Stimulated activated naive B cell treated with anti-CD40 and anti-IgM and Interleukin-4, amounts not matched to agents 10 μg/mL and 1 μg/mL and 100 μg/mL, for 72 hours (primary cell): ENCODE measurements around the gene XPNPEP1.

Source experiments
- ATAC-seq, 2 donors: fragments of 150-1000 bp; cut with Tn5 transposase; replicated peaks; 2 replicates each; pipeline ENCODE4 v1.10.0; 2021; ENCODE audit warnings: moderate library complexity in 1 of 2
- DNase-seq: peaks from one replicate; pipeline ENCODE4 v3.0.0; 2021
- H3K27ac Mint-ChIP-seq: one replicate; pipeline ENCODE4 v1.8.0; 2022; ENCODE audit warnings: mild to moderate bottlenecking, mixed read lengths
- H3K27me3 Mint-ChIP-seq, 2 donors: one replicate each; pipeline ENCODE4 v1.8.0; 2022; ENCODE audit warnings: mixed read lengths in 2 of 2
- H3K36me3 Mint-ChIP-seq, 2 donors: one replicate each; pipeline ENCODE4 v1.8.0; 2022; ENCODE audit warnings: mixed read lengths in 2 of 2, mild to moderate bottlenecking in 1 of 2
- H3K4me1 Mint-ChIP-seq, 2 donors: one replicate each; pipeline ENCODE4 v1.8.0; 2022; ENCODE audit warnings: mixed read lengths in 2 of 2, mild to moderate bottlenecking in 1 of 2
- H3K4me3 Mint-ChIP-seq, 2 donors: one replicate each; pipeline ENCODE4 v1.8.0; 2022; ENCODE audit warnings: mild to moderate bottlenecking in 2 of 2, mixed read lengths in 2 of 2, moderate library complexity in 1 of 2
- H3K9me3 Mint-ChIP-seq, 2 donors: one replicate each; pipeline ENCODE4 v1.8.0; 2022; ENCODE audit warnings: mixed read lengths in 2 of 2, mild to moderate bottlenecking in 1 of 2

The XPNPEP1 gene

DNA sequence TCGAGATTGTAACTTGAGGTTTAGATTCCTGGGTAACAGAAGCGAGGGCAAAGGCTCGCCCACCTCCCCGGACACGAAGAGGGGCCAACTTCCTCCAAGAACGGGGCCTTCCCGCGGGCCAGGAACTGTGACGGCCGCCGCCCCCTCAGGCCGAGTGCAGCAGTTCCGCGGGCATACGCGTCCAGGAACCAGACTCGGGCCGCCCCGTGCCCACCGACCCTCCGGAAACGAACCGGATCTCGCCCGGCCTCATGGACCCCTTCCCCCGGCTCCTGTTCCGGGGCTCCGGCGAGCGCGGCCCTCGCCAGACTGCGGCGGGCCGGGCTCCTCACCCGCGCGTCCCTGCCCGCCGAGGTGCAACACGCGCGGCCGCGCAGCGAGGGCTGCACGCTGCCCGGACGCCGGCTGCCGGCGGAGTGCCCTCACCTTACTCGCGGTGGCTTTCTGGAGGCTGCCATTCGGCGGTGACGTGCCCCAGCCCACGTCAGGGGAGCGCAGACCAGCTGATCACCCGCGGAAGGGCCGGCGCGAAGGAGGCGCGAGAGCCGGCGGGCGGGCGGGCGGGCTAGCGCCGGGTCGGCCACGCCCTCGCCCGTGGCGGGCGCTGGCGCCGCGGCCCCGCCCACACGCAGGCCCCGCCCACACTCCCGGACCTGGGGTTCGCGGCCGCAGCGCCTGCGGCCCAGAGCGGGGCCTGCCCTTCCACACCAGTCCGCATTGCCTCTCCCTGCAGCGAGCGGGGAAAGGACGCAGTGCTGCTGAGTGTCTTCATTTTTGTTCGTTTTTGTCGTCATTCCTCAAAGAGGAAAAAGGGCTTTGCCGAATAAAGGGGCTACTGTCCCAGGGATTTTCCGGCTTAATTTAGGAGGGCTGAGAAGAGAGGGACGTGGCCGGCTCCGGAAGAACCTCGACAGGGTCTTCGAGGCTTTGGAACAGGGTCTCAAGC lies at the start of gene XPNPEP1:
Gene XPNPEP1 (minus strand): TSS at position 536 of the 946 bp plus-strand sequence. CDS start 78 bp downstream, at position 458.
- peak; percentile 80 for DNase-seq
- Mint-ChIP-seq H3K4me1 (peaks cover 30 to 59% of the 10 kb centered on the region in 2 donors), H3K27me3 (no peaks in the 10 kb centered on the region), H3K27ac (peak within 1 kb of the TSS; percentile 95), H3K4me3 (peak within 1 kb of the TSS; percentile 89 to 93), H3K36me3 (peaks cover 10 to 22% of the 10 kb centered on the region in 2 donors), H3K9me3 (peaks cover 0 to 2% of the 10 kb centered on the region in 2 donors)
- peak; percentile 96 to 98 for ATAC-seq

DNA sequence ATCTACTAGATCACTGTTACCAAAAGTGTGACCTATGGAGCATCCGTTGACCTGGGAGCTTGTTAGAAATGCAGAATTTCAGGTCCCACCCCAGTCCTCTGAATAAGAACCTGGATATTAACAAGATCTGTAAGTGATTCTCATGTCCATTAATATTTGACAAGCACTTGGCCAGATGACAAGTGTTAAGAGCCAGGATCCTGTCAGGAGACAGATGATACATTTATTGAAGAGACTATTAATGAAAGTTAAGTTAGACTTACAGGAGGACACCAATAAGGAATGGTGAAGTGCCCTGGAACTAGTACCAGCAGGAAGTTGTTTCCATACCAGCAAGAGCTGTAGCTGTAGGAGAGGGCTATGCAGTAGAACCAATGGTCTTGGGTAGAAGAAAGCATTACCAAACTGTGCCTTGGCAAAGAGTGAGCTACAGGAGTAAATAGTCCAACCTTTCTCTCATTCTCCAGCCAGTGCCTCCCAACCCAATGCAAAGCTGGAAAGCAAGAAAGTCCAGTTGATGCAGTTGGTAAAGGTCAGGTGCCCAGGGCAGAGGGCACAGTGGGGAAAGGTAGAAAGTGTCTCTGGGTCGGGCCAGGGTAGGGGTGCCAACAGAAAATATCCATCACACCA lies 49.2 kb upstream of the XPNPEP1 start:
- Mint-ChIP-seq H3K4me1 (no peaks in the 10 kb centered on the region), H3K27me3 (peaks cover 0 to 4% of the 10 kb centered on the region in 2 donors), H3K27ac (no peak overlapping the region), H3K9me3 (no peaks in the 10 kb centered on the region), H3K4me3 (no peak overlapping the region), H3K36me3 (no peaks in the 10 kb centered on the region)
- DNase-seq (no peak), ATAC-seq (no peak)

DNA sequence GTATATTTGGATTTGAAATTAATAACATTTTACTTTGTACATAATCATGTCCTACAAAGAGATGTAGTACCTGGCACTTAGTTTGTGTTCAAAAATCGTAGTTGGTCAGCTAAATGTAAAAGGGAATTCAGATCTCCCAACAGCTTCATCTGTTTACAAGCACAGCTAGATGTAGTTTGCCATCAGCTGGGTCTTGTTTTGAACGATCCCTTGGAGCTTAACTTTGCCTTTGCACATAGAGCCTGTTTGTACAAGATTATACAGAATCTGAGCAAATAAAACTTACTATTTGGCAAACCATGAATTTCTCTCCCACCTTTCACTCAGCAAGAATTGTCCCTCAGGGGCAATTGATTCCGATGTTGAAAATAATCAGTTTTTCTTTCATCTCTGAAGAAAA lies 48.3 kb upstream of the XPNPEP1 start:
- Mint-ChIP-seq H3K27me3 (peaks cover 0 to 4% of the 10 kb centered on the region in 2 donors), H3K36me3 (no peaks in the 10 kb centered on the region), H3K9me3 (no peaks in the 10 kb centered on the region), H3K4me1 (no peaks in the 10 kb centered on the region), H3K27ac (no peak overlapping the region), H3K4me3 (no peak overlapping the region)
- DNase-seq, result no peak
- no peak for ATAC-seq

DNA sequence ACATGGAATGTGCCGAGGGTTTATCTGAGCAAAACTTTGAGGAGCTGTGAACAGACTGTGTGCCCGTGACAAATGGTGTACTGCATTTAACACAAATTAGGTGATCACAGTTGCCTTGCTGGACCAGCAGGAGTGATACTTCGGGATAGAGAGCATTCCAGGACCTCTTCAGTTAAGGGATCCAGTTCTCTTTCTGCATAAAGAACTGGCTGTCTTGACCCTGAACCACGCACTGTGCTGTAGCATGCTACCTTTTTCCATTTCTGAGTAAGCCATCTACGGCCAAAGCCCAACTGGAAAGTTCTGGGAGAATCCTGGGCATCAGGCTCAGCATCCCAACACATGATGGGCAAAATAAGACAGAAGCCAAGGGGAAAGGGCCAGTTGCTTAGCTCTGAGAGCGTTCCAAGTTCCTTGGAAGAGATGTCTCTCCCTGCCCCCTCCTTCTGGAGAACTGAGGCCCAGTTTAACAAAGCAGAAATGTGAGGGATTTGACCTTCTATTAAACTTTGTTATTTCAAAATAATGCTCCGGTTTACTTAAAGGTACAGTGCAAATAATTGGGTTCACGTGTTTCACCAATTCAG lies 46.5 kb upstream of the XPNPEP1 start:
- Mint-ChIP-seq H3K36me3 (no peaks in the 10 kb centered on the region), H3K4me1 (no peaks in the 10 kb centered on the region), H3K27me3 (peaks cover 0 to 4% of the 10 kb centered on the region in 2 donors), H3K27ac (no peak overlapping the region), H3K4me3 (no peak overlapping the region), H3K9me3 (no peaks in the 10 kb centered on the region)
- ATAC-seq (no peak), DNase-seq (no peak)

DNA sequence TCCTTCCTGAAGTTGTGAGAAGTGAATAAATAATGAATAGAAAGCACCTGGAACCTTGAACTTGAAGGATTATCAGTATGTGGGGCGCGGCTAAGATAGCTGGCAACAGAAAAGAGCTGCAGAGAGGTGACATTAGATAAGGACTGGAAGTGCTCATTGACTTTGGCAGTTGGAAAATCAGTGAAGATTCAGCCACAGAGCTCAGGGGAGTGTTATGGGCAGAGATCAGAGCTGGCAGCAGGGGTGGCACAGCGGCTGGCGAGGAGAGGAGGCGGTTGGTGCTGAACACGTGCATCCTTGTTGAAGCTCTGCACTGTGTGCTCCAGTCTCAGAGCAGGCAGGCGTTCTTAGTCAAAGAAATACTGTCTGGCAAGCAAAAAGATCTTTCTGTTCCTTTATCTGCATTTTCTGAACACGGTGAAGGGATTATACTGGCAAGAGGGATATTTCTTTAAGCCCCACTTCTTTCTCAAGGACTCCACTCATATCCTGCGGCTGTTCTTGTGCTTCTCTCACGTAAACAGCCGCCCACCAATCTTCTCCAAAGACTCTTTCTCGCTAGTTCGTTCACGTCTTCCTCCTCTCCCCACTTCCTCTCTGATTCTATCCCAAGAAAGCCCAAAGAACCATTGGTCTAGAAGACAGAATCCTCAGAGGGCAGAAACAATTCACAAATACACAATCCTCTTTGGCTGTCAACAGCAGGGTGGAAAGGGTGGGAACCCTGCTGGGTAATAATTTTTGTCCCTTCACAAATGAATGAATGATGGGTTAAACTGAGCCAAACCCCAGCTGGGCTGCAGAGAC lies 45.8 kb upstream of the XPNPEP1 start:
- peaks cover 0 to 4% of the 10 kb centered on the region in 2 donors for H3K27me3 Mint-ChIP-seq
- no peaks in the 10 kb centered on the region for H3K36me3 Mint-ChIP-seq
- no peak overlapping the region for H3K27ac Mint-ChIP-seq
- DNase-seq, result no peak
- H3K9me3 Mint-ChIP-seq, result no peaks in the 10 kb centered on the region
- no peak overlapping the region for H3K4me3 Mint-ChIP-seq
- ATAC-seq, result no peak
- no peaks in the 10 kb centered on the region for H3K4me1 Mint-ChIP-seq

DNA sequence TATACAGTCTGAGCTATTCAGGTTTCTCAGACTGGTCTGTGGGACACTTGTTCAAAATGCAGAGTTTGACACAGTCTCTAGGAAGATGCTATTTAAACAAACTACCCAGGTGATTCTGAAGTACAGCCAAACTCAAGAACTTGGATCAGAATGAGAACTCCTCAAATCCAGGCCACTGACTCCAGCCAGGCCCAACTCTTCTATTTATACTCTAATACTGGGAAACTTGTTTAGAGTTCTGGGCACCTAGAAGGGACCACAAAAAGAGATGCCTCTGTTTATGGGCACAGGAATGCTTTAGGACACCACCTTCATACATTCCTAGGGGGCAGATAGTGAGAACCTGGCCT lies 44.4 kb upstream of the XPNPEP1 start:
- DNase-seq, result no peak
- no peak for ATAC-seq
- H3K27ac Mint-ChIP-seq, result no peak overlapping the region
- no peaks in the 10 kb centered on the region for H3K36me3 Mint-ChIP-seq
- H3K4me3 Mint-ChIP-seq, result no peak overlapping the region
- no peaks in the 10 kb centered on the region for H3K4me1 Mint-ChIP-seq
- H3K9me3 Mint-ChIP-seq, result no peaks in the 10 kb centered on the region
- H3K27me3 Mint-ChIP-seq, result peaks cover 0 to 4% of the 10 kb centered on the region in 2 donors

DNA sequence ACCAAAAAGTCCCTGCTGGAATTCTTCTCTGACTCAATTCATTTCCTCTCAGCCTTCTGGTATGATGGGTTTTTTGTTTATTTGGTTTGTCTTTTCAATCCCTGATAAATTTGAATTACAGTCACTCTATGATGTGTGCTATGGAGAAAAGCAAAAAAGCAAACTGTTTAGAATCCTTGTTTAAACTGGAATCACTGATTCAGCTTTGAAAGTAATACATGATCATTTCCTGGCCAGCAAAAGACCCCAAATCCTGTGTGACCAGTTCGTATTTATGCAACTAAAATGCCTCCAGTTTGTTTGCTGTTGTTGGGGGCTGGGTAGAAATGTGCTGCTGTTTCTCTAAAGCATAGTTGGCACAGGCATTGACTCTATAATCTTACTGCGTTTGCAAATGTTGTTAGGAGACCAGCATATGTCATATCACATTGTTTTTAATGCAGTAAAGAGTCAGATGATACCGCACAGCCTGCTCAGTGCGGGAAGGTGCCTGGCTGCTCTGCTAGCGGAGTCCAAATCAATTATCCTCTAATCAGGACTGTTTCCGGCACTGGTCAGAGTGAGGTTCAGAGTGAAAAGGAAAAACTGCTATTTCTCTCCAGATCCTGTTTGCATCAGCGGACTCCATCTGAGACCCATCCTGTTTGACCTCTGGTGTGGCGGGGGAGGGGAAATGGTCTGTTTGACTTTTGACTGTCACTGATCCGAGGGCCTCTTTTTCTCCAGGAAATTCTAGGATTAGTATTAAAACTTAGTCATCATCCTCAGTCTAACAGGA lies 43.8 kb upstream of the XPNPEP1 start:
- ATAC-seq, result no peak
- no peak overlapping the region for H3K27ac Mint-ChIP-seq
- H3K27me3 Mint-ChIP-seq, result peaks cover 0 to 4% of the 10 kb centered on the region in 2 donors
- no peaks in the 10 kb centered on the region for H3K36me3 Mint-ChIP-seq
- no peak overlapping the region for H3K4me3 Mint-ChIP-seq
- H3K9me3 Mint-ChIP-seq, result no peaks in the 10 kb centered on the region
- DNase-seq, result no peak
- H3K4me1 Mint-ChIP-seq, result no peaks in the 10 kb centered on the region

DNA sequence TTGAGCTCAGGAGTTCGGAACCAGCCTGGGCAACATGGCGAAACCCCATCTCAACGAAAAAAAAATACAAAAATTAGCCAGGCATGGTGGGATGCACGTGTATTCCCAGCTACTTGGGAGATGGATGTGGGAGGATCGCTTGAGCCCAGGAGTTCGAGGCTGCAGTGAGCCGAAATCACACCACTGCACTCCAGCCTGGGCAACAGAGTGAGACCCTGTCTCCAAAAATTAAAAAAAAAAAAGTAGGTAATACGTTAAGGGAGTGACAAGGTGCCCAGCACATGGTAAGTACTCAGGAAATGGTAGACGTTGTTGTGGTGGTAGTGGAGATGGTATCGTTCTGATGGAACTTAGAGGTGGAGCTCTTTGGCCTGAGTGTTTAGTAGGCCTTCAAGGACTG lies 41.0 kb upstream of the XPNPEP1 start:
- H3K27ac Mint-ChIP-seq, result no peak overlapping the region
- ATAC-seq (no peak), DNase-seq (no peak)
- no peaks in the 10 kb centered on the region for H3K27me3 Mint-ChIP-seq
- peaks cover 0 to 2% of the 10 kb centered on the region in 2 donors for H3K4me1 Mint-ChIP-seq
- H3K36me3 Mint-ChIP-seq, result no peaks in the 10 kb centered on the region
- no peak overlapping the region for H3K4me3 Mint-ChIP-seq
- no peaks in the 10 kb centered on the region for H3K9me3 Mint-ChIP-seq

DNA sequence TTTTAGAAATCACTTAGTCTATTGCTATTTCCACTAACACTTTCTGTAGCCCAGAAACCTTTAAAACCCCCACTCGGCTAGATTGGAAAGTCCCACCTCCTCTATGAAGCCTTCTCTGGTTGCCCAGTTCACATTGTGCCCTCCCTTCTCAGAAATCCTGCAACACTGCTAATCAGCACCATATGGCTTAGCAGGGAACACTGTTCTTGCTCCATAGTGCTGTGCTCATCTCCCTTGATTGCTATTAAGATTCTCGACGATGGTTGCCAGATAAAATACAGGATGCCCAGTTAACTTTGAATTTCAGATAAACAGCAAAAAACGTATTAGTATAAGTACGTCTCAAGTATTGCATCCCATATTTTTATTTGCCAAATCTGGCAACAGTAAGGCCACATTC lies 40.1 kb upstream of the XPNPEP1 start:
- Mint-ChIP-seq H3K27ac (no peak overlapping the region), H3K4me1 (peaks cover 0 to 2% of the 10 kb centered on the region in 2 donors), H3K36me3 (no peaks in the 10 kb centered on the region), H3K4me3 (no peak overlapping the region), H3K27me3 (no peaks in the 10 kb centered on the region), H3K9me3 (no peaks in the 10 kb centered on the region)
- ATAC-seq (no peak), DNase-seq (no peak)

DNA sequence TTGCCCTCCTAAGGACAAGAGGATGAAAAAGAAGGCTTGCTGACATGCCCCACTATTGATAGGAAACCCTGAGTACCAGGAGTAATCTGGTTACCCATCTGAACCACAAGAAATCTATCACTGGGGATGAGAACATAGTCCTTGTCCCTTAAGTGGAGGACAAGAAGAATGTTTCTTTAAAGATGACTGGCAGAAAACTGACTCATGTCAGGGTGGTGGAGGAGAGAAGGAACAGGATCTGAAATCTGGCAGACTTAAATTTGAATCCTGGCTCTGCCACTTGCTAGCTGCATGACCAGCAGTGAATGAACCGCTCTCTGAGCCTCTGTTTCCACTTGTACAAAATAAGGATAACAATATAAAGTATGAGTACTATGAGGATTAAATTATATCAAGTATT lies 38.9 kb upstream of the XPNPEP1 start:
- H3K4me1 Mint-ChIP-seq, result peaks cover 1 to 7% of the 10 kb centered on the region in 2 donors
- no peaks in the 10 kb centered on the region for H3K36me3 Mint-ChIP-seq
- no peaks in the 10 kb centered on the region for H3K9me3 Mint-ChIP-seq
- no peak overlapping the region for H3K4me3 Mint-ChIP-seq
- DNase-seq (no peak), ATAC-seq (no peak)
- no peak overlapping the region for H3K27ac Mint-ChIP-seq
- no peaks in the 10 kb centered on the region for H3K27me3 Mint-ChIP-seq

DNA sequence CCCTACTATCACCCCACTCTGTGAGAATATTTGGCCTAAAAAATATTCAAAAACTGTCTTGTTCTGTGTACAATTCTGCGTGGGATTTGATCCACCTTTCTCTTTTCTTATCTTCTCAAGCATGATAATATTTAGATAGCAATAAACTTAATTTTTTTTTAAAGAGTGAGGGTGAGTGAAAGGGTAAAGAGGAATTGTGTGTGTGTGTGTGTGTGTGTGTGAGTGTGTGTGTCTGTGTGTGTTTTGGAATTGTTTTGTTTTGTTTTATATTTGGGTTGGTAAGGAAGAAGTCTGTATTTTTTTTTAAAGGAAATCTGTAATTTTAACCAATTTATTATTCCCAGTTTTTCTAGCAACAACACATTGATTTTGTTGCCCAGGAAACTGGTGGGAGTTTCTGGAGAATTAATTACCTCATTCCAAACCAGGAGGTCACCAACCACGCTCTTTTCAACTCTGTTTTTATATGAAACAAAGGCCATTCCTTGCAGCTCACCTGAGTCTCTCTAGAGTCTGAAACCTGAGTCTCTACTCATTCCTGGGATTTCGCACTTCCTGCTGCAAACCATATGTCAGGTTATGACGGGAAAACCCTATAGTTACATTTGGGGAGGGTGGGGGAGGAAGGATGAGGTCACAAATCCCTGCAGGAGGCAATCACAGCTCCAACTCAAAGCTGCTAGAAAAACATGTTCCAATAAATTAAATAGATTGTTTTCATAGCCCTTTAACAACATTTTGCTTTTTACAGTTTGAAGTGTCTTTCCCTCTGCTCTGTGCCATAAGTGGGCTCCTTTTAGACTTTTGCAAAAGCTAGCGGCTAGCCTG lies 38.1 kb upstream of the XPNPEP1 start:
- Mint-ChIP-seq H3K9me3 (no peaks in the 10 kb centered on the region), H3K27ac (no peak overlapping the region), H3K36me3 (no peaks in the 10 kb centered on the region), H3K27me3 (no peaks in the 10 kb centered on the region), H3K4me1 (peaks cover 9 to 10% of the 10 kb centered on the region in 2 donors), H3K4me3 (no peak overlapping the region)
- no peak for ATAC-seq
- no peak for DNase-seq

DNA sequence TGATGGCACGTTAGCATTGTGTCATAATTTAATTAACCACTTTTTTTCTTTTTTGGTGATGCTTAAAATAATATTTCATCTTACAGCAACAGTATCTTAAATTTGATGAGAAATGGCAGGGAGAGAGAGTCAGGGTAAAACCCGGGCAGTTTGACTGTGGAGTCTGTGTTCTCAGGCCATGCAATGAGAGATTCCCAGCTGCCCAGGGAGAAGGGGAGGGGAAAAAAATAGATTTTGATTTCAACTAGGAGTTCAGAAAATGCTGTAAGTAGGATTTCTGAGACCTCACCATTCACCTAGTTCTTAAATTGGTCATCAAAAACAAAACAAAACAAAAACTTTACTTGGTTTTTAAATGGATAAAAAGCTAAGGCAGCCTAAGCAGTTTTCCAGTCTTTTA lies 37.4 kb upstream of the XPNPEP1 start:
- H3K36me3 Mint-ChIP-seq, result no peaks in the 10 kb centered on the region
- H3K9me3 Mint-ChIP-seq, result no peaks in the 10 kb centered on the region
- no peak overlapping the region for H3K4me3 Mint-ChIP-seq
- DNase-seq (no peak), ATAC-seq (no peak)
- H3K27me3 Mint-ChIP-seq, result no peaks in the 10 kb centered on the region
- peaks cover 9 to 11% of the 10 kb centered on the region in 2 donors for H3K4me1 Mint-ChIP-seq
- no peak overlapping the region for H3K27ac Mint-ChIP-seq
